GM19452 (cell line): ENCODE results near the gene TSPEAR.
"Not testable (repeated sequence)": the region's sequence is repeated elsewhere in the genome, so short reads cannot be mapped to it uniquely, and the experiment has no call there.

Source experiments
- ATAC-seq: cut with Tn5 transposase; IDR thresholded peaks from one replicate; pipeline ENCODE4 v1.9.1; 2021; ENCODE audit not compliant: unreplicated experiment

TSPEAR gene

GRCh38 chr21:44636209-44637017 lies 75.0 kb downstream of the TSPEAR start:
- ATAC-seq, result no peak

- no peak for ATAC-seq
Measured at GRCh38 chr21:44632067-44632466, 79.3 kb downstream of the TSPEAR start.

GRCh38 chr21:44630440-44630839 lies 80.9 kb downstream of the TSPEAR start:
- ATAC-seq, result no peak

- ATAC-seq, result no peak
Measured at GRCh38 chr21:44628707-44629391, 82.5 kb downstream of the TSPEAR start.

- ATAC-seq, result not testable (repeated sequence)
Measured at GRCh38 chr21:44627831-44628233, 83.5 kb downstream of the TSPEAR start.

- not testable (repeated sequence) for ATAC-seq
Measured at GRCh38 chr21:44627181-44627822, 84.1 kb downstream of the TSPEAR start.

- no peak for ATAC-seq
Measured at GRCh38 chr21:44626673-44627143, 84.7 kb downstream of the TSPEAR start, which contains the start of gene KRTAP10-9. KRTAP10-9 (plus strand) TSS chr21:44627093; CDS start chr21:44627172, 79 bp downstream.

- no peak for ATAC-seq
Measured at GRCh38 chr21:44626262-44626661, 85.1 kb downstream of the TSPEAR start.

- ATAC-seq, result no peak
Measured at GRCh38 chr21:44625756-44626155, 85.6 kb downstream of the TSPEAR start.

GRCh38 chr21:44623575-44623974 lies 87.8 kb downstream of the TSPEAR start:
- no peak for ATAC-seq

GRCh38 chr21:44619886-44620285 lies 91.5 kb downstream of the TSPEAR start:
- ATAC-seq, result no peak

- no peak for ATAC-seq
Measured at GRCh38 chr21:44618909-44619308, 92.5 kb downstream of the TSPEAR start.

- no peak for ATAC-seq
Measured at GRCh38 chr21:44618504-44618903, 92.9 kb downstream of the TSPEAR start.

- no peak for ATAC-seq
Measured at GRCh38 chr21:44617071-44617501, 94.3 kb downstream of the TSPEAR start.

GRCh38 chr21:44616591-44616926 lies 94.8 kb downstream of the TSPEAR start:
- ATAC-seq, result no peak

GRCh38 chr21:44615911-44616590 lies 95.3 kb downstream of the TSPEAR start:
- no peak for ATAC-seq

GRCh38 chr21:44615466-44615865 lies 95.9 kb downstream of the TSPEAR start:
- no peak for ATAC-seq

GRCh38 chr21:44614961-44615391 lies 96.4 kb downstream of the TSPEAR start:
- no peak for ATAC-seq

GRCh38 chr21:44614161-44614631 lies 97.2 kb downstream of the TSPEAR start:
- ATAC-seq, result no peak

- ATAC-seq, result no peak
Measured at GRCh38 chr21:44613386-44614155, 97.8 kb downstream of the TSPEAR start.
